Cardiac septum (tissue), 1 donor: ENCODE data around the gene TSPYL4. TPM values are rescaled to one million over a fixed set of nuclear protein-coding genes. Genes with fewer than 3 reads are reported as not detected.
"Not testable (repeated sequence)": the region's sequence is repeated elsewhere in the genome, so short reads cannot be mapped to it uniquely, and the experiment has no call there.

Experiments used
- DNase-seq: peaks from one replicate; pipeline ENCODE4 v3.0.0-alpha.2; 2020; ENCODE audit warnings: low spot score
- intact Hi-C: fragments of 100-400 bp; cut with DNase I; formaldehyde crosslinking; loops from one replicate; pipeline ENCODE4 v1.14.0; 2022
- long read RNA-seq: library from polyadenylated mRNA; unstranded; transcript quantifications from one replicate; pipeline ENCODE4 v2.0.0, GENCODE V29; 2021
- total RNA-seq: library from RNA; stranded (reverse); fragmentation: NEBNext Ultra II Directional; extraction: Animal tissue kit (Norgen Biotek cat#: 25700); gene quantifications from one replicate; pipeline ENCODE4 v1.2.1, GENCODE V29; 2021
- donor health status: DM: no; HTN: no; CAD: no.

TSPYL4 gene
- total RNA-seq: 29.7 TPM
- long read RNA-seq, full-length matches to known transcripts: 8 of 12 reads
- long read RNA-seq, partial matches to known transcripts: 0 of 12 reads
- long read RNA-seq, other reads (novel, unspliced or antisense): 4 of 12 reads

GRCh38 chr6:116253505-116254296 lies at the start of gene TSPYL4:
TSS of gene TSPYL4 (minus strand) at chr6:116254075. CDS start at chr6:116254008, 67 bp downstream.
- peak; percentile 97 for DNase-seq
- intact Hi-C loops: loop anchor here (1.0 kb wide), 1 partner anchor 25 kb away; no protein-coding TSS in a partner anchor

GRCh38 chr6:116301104-116301503 lies 47.2 kb upstream of the TSPYL4 start:
- no peak for DNase-seq
- intact Hi-C loops: no loop called here

- DNase-seq: no peak
- intact Hi-C loops: no loop called here
Measured at GRCh38 chr6:116300566-116300965, 46.7 kb upstream of the TSPYL4 start.

- intact Hi-C loops: no loop called here
- no peak for DNase-seq
Measured at GRCh38 chr6:116298973-116299372, 45.1 kb upstream of the TSPYL4 start.

GRCh38 chr6:116298273-116298672 lies 44.4 kb upstream of the TSPYL4 start:
- DNase-seq: no peak
- intact Hi-C loops: no loop called here

- intact Hi-C loops: no loop called here
Measured at GRCh38 chr6:116292553-116292952, 38.7 kb upstream of the TSPYL4 start.

GRCh38 chr6:116291701-116292396 lies 38.0 kb upstream of the TSPYL4 start:
- intact Hi-C loops: no loop called here
- DNase-seq: no peak

More at GRCh38 chr6:116292553-116292952, 38.7 kb upstream of the TSPYL4 start:
- no peak for DNase-seq

GRCh38 chr6:116290799-116291198 lies 36.9 kb upstream of the TSPYL4 start:
- intact Hi-C loops: no loop called here
- DNase-seq: no peak

- intact Hi-C loops: loop anchor here (2.0 to 10.0 kb wide), 2 partner anchors 155 to 243 kb away; no protein-coding TSS in a partner anchor
- DNase-seq: no peak
Measured at GRCh38 chr6:116289876-116290275, 36.0 kb upstream of the TSPYL4 start.

GRCh38 chr6:116287689-116288282 lies 33.9 kb upstream of the TSPYL4 start:
- intact Hi-C loops: loop anchor here (2.0 to 10.0 kb wide), 2 partner anchors 157 to 245 kb away; no protein-coding TSS in a partner anchor
- no peak for DNase-seq

- intact Hi-C loops: loop anchor here (10.0 kb wide), 1 partner anchor 158 kb away; no protein-coding TSS in a partner anchor
- no peak for DNase-seq
Measured at GRCh38 chr6:116286773-116287358, 33.0 kb upstream of the TSPYL4 start.

GRCh38 chr6:116284984-116285383 lies 31.1 kb upstream of the TSPYL4 start:
- intact Hi-C loops: loop anchor here (10.0 kb wide), 1 partner anchor 160 kb away; no protein-coding TSS in a partner anchor
- DNase-seq: not testable (repeated sequence)

- intact Hi-C loops: loop anchor here (10.0 kb wide), 1 partner anchor 162 kb away; no protein-coding TSS in a partner anchor
- DNase-seq: no peak
Measured at GRCh38 chr6:116283191-116283590, 29.3 kb upstream of the TSPYL4 start.

- intact Hi-C loops: loop anchor here (10.0 kb wide), 1 partner anchor 162 kb away; no protein-coding TSS in a partner anchor
- no peak for DNase-seq
Measured at GRCh38 chr6:116282698-116283097, 28.8 kb upstream of the TSPYL4 start.

GRCh38 chr6:116280933-116281316 lies 27.1 kb upstream of the TSPYL4 start:
- DNase-seq: no peak

GRCh38 chr6:116280161-116280932 lies 26.5 kb upstream of the TSPYL4 start:
- DNase-seq: no peak
- intact Hi-C loops: loop anchor here (10.0 kb wide), 1 partner anchor 164 kb away; no protein-coding TSS in a partner anchor

More at GRCh38 chr6:116280933-116281316, 27.1 kb upstream of the TSPYL4 start:
- intact Hi-C loops: loop anchor here (10.0 kb wide), 1 partner anchor 164 kb away; no protein-coding TSS in a partner anchor

- intact Hi-C loops: loop anchor here (2.0 to 10.0 kb wide), 3 partner anchors 62 to 291 kb away; partner anchors contain the start of gene RWDD1
- peak; percentile 97 for DNase-seq
Measured at GRCh38 chr6:116279232-116280160, 25.6 kb upstream of the TSPYL4 start, which contains the start of gene TSPYL1. TSS of gene TSPYL1 (minus strand) at chr6:116279930. CDS start at chr6:116279830, 100 bp downstream.
